Measurements from ENCODE around the gene UMODL1.

UMODL1 gene

DNA sequence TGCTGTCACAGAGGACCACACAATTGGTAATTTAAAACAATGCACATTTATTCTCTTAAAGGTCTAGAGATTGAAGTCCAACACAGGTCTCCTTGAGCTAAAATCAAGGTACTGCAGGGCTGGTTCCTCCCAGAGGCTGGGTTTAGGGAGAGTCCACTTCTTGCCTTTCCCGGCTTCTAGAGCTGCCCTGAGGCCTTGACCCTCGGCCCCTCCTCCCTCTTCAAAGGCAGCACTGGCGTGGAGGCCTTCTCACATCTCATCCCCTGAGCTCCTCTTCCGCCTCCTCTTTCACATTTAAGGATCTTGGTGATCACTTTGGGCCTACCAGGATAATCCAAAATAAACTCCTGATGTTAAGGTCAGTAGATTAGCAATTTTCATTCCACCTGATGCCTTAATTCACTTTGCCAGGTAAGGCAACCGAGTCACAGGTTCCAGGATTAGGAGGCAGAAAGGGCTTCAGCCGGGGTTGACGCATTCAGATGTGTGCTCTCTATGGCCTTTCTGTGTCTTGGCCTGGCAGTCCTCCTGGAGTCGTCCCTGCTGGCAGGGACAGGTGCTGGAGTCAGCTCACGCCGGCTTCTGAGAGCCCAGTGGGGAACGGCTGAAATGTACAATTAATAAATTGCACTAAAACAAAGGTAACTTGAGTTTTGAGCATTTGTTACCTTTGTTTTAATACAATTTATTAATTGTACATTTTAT is 86.6 kb downstream of the UMODL1 start:
- TF ChIP-seq, protein P1, sequence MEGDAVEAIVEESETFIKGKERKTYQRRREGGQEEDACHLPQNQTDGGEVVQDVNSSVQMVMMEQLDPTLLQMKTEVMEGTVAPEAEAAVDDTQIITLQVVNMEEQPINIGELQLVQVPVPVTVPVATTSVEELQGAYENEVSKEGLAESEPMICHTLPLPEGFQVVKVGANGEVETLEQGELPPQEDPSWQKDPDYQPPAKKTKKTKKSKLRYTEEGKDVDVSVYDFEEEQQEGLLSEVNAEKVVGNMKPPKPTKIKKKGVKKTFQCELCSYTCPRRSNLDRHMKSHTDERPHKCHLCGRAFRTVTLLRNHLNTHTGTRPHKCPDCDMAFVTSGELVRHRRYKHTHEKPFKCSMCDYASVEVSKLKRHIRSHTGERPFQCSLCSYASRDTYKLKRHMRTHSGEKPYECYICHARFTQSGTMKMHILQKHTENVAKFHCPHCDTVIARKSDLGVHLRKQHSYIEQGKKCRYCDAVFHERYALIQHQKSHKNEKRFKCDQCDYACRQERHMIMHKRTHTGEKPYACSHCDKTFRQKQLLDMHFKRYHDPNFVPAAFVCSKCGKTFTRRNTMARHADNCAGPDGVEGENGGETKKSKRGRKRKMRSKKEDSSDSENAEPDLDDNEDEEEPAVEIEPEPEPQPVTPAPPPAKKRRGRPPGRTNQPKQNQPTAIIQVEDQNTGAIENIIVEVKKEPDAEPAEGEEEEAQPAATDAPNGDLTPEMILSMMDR (IDR thresholded peaks at IDR 0.05; ENCODE audit: low read depth, low read length), result no peak
- no peak overlapping the region for H3K4me3 ChIP-seq (replicated peaks in 1 of 2; ENCODE audit: low read depth in 2 of 2, low read length in 2 of 2)
- DNase-seq (ENCODE audit: low read depth in 2 of 2), result no peak

DNA sequence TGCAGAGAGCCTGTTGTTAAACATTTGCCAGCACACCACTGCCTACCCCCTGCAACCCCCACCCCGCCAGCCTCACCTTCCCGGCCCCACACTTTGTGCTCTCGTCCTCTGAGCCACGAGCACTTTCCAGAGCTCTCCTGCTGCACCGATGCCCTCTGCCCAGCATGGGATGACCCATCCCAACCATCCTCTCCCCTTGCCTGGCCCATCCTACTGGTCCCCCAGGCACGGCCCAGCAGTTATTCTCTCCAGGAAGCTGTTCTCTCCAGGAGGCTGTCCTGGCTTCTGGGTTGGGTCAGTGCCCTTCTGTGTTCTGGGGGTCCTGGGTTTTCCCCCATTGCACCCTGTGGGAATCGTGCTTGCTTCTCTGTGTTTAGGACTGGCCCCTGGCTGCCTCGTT is 87.7 kb downstream of the UMODL1 start:
- DNase-seq (ENCODE audit: low read depth in 2 of 2), result no peak
- H3K4me3 ChIP-seq (replicated peaks in 1 of 2; ENCODE audit: low read depth in 2 of 2, low read length in 2 of 2), result no peak overlapping the region
- TF ChIP-seq, protein P1 (IDR thresholded peaks at IDR 0.05; ENCODE audit: low read depth, low read length), result no peak

DNA sequence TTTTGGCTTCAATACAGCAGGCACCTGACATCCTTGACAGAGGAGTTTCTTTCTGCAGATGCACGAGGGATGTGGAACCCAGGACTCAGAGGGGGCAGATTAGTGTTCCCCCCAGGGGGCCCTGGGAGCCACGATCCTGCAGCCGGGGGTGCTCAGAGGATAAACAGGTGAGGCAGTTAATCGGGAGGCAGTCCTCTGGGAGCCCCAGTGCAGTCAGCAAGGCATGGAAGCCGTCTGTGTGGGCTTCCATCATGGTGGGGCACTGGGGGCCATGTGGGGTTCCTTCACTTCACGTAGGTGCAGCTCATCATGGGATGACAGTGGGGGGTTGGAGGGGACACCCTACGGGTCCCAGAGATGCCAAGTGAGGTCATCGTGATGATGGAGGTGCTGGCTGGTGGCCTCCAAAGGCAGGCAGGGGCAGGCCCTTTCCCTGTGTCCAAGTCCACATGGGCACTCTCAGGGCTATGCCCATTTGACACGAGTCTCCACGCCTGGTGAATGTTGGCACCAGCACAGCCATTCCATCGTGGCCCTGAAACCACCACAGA is 88.5 kb downstream of the UMODL1 start:
- TF ChIP-seq, protein P1 (IDR thresholded peaks at IDR 0.05; ENCODE audit: low read depth, low read length), result no peak
- H3K4me3 ChIP-seq (replicated peaks in 1 of 2; ENCODE audit: low read depth in 2 of 2, low read length in 2 of 2), result no peak overlapping the region
- no peak for DNase-seq (ENCODE audit: low read depth in 2 of 2)

DNA sequence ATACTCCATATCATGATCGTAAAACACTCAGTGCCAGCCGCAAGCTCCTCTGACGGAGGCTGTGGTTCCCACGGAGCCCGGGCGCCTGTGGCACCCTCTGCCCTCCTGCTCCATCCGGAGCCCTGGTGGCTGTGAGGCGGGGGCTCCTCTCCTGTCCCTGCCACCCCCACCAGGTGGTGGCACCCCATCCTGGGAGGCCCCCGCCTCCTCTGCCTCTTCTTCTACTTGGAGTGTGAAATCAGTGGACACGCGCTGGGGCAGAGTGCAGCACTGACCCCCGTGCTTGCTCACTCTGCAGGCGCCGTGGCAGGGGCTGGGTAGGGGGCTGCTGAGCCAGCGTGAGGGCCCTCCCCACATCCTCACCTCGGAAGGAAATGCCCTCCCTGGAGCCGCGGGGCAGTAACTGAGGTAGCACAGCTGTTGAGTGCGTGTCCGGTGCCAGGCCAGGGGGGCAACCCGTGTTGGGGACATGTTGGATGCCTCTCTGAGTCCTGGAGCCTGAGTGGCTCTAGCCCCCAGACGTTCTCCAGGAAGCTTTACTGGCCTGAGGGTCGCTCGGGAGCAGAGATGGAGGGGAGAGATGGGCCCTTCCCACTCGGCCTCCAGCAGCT is 89.1 kb downstream of the UMODL1 start:
- TF ChIP-seq, protein P1 (IDR thresholded peaks at IDR 0.05; ENCODE audit: low read depth, low read length), result no peak
- H3K4me3 ChIP-seq (replicated peaks in 1 of 2; ENCODE audit: low read depth in 2 of 2, low read length in 2 of 2), result no peak overlapping the region
- DNase-seq (ENCODE audit: low read depth in 2 of 2), result no peak

DNA sequence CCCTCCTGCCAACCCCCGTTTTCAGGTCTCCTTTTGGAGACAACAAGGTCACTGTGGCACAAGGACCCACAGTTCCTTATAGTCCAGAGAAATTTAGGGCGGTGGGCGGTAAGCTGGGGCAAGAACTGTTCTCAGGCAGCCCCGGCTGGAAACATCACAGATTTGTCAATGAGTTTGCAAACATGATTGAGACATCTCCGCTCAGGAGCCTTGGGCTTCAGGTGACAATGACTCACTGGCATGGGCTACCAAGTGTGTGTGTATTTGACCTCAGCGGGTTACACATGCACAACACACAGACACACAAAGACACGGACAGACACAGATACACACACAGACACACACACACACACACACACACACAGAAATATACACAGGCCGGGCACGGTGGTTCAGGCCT is 89.6 kb downstream of the UMODL1 start:
- DNase-seq (ENCODE audit: low read depth in 2 of 2), result no peak
- no peak overlapping the region for H3K4me3 ChIP-seq (replicated peaks in 1 of 2; ENCODE audit: low read depth in 2 of 2, low read length in 2 of 2)
- TF ChIP-seq, protein P1 (IDR thresholded peaks at IDR 0.05; ENCODE audit: low read depth, low read length), result no peak

DNA sequence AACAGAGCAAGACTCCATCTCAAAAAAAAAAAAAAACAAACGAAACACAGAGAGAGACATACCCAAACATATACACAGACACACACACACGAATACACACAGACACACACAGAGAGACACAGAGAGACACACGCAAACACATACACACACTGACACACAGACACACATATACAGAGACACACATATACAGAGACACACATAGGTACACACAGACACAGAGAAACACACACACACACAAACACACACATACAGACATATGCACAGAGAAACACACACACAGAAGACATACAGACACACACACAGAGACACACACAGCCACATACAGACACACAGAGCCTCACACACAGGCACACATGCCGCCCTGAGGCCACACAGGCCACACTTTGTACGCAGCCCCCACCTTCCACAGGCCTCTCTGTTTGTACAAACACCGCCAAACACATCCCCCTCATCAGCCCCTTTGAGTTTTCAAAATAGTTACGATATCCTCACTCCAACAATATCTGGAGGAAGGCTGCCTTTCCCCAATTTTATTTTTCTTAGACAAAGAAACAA is 90.4 kb downstream of the UMODL1 start:
- TF ChIP-seq, protein P1 (IDR thresholded peaks at IDR 0.05; ENCODE audit: low read depth, low read length), result no peak
- DNase-seq (ENCODE audit: low read depth in 2 of 2), result no peak
- H3K4me3 ChIP-seq (replicated peaks in 1 of 2; ENCODE audit: low read depth in 2 of 2, low read length in 2 of 2), result no peak overlapping the region
